CD4-positive, alpha-beta T cell treated with Interleukin-6 for 4 hours (primary cell): ENCODE measurements around the gene TJP3.
A peak's percentile ranks its signal among the peaks of the same experiment; 100 is the strongest.

ENCODE experiments used
- DNase-seq: peaks from one replicate; pipeline ENCODE4 v3.0.0-alpha.2; 2020; ENCODE audit warnings: mixed read lengths

Gene TJP3

GRCh38 chr19:3670796-3671679 lies 37.1 kb upstream of the TJP3 start:
- peak; percentile 13 for DNase-seq

DNA sequence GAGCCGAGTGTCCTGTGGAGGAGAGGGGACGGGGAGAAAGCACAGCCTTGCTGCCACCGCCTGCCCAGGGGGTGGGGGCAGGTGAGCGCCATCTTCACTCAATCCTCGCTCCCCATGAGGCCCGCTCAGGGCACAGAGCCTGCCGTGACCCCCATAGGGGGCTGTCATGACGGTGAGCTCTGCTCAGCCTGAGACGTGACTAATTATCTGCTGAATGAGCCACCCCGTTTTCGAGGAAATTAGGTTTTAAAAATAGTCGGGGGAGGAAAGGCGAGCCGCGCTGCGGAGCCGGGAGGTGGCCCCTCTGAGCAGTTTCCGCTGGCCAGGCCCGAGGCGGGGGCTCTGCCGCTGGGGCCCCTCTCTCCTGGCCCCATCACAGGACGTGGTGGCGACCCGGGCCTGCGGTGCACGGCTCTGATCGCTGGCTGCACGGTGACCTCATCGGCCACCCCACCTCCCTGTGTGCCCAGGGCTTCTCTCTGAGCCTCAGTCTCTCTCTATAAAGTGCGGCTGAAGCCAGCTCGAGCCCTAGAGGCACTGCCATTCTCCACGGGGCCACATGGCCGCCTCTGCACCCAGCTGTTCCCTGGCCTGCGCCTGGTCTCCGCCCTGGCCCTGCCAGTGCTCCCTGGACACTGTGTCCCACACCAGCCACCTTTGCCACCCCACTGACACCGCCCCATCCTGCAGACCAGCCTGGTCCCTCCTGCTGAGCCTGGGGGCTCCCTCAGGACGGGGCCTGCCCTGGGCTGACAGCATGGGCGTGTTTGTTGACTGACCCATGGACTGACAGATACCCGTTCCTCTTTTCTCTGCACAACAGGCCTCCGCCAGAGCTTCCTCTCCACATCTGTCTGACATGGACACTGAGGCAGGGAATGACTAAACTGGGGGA lies 36.3 kb upstream of the TJP3 start:
- DNase-seq = no peak

GRCh38 chr19:3672575-3672948 lies 35.6 kb upstream of the TJP3 start:
- DNase-seq = no peak

- DNase-seq = no peak
These were observed 35.2 kb upstream of the TJP3 start for GRCh38 chr19:3672993-3673392.

- no peak for DNase-seq
These were observed 34.4 kb upstream of the TJP3 start for GRCh38 chr19:3673506-3674439.

- DNase-seq = no peak
These were observed 33.2 kb upstream of the TJP3 start for GRCh38 chr19:3674784-3675543.

GRCh38 chr19:3678188-3678587 lies 30.0 kb upstream of the TJP3 start:
- DNase-seq = no peak

DNA sequence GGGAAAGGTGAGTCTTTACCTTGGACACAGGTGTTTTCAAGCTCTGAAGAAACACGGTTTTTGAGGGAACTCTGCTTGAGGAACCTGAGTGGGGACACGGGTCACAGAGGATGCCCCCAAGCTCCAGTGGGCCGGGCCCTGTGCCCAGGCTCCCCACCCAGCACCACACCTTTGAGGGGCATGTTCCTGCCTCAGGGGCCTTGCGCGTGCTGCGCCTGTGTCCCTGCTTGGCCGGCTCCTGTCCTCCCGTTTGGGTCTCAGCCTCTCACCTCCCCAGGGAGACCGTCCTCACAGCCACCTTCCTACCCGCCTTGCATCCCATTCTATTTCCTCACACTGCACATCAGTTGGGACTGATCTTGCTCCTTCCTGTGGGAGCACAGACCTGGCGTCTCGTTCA lies 29.0 kb upstream of the TJP3 start:
- DNase-seq = no peak

- no peak for DNase-seq
These were observed 28.6 kb upstream of the TJP3 start for GRCh38 chr19:3679581-3679980.

- no peak for DNase-seq
These were observed 27.2 kb upstream of the TJP3 start for GRCh38 chr19:3680939-3681338.

GRCh38 chr19:3682286-3682685 lies 25.9 kb upstream of the TJP3 start:
- DNase-seq = no peak

DNA sequence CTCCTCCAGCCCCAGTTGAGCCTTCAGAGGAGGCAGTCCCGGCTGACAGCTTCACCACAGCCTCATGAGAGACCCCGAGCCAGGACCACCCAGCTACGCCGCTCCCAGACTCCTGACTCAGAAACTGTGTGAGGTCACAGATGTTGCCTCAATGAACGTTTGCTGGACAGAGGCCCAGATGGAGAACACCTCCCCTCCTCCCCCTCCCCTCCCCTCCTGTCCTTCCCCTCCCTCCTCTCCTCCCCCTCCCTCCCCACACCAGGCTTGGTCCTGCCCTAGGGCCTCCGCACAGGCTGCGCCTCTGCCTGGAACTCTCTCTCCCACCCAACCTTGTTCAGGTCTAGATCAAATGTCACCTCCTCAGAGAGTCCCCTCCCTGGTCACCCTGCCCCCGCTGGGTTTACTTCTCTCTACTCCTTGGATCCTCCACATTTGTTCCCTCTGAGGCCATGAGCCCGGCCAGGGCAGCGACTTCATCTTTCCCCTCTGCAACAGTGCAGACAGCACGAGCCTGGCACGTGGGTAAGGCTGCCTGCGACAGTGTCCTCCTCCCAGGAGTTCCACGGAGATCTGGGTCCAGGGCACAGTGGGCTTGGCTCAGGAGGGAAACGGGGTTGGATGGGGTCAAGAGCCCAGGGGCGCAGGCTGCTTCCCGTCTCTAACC lies 25.3 kb upstream of the TJP3 start:
- DNase-seq = no peak

DNA sequence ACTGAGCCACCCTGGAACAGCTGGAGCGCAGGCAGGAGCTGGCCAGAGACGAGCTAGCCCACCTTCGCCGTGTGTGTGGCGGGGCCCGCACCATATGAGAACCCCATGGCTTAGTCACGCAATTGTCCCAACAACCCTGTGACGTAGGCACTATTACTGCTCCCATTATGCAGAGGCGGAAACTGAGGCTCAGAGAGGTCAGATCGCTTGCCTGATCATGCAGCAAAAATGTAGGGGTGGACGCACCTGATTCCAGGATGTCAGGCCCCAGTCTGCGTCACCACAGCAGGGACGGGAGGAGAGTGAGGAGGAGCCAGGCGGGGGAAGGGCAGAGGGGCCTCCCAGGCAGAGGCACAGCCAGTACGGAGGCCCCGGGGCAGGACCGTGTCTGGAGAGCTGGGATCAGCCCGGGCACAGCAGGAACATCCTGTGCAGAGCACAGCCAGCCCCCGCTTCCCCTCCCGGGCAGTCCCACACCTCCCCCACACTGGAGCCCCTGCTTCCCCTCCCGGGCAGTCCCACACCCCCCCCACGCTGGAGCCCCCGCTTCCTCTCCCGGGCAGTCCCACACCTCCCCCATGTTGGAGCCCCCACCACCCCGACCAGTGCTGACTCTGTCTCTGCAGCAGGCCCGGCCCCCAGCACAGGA lies 24.7 kb upstream of the TJP3 start:
- DNase-seq = no peak

DNA sequence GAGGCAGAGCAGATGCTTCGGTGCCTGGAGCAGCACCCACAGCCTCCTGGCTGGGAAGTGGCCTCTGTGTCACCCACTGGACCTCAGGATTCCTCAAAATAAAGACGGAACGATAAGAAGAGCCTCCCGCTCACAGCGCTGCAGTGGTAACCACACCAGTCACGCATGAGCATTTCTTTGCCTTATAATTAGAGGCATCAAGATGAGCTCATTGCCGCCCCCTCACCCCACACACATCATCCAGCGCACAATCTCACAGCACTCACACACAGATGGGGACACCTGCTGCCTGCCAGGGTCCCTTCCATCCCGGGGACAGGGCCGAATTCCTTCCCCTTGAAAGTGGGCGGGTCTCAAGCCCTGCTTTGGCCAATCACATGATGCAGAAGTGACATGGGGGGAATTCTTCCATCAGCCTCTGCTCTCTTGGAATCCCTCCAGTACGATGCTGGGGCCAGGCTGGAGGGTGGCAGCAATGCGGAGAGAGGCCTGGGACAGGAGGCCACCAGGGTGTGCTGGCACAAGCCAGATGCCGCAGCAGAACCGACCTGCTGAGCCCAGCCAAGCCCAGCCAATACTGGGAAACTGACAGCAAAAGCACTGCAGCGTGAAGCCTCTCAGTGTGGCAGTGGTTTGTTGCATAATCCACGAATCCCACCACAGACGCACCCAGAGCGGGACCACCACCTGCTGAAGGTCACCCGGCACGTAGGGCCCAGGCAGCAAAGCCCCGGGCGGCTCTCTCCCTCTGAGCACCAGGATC lies 23.9 kb upstream of the TJP3 start:
- no peak for DNase-seq

DNA sequence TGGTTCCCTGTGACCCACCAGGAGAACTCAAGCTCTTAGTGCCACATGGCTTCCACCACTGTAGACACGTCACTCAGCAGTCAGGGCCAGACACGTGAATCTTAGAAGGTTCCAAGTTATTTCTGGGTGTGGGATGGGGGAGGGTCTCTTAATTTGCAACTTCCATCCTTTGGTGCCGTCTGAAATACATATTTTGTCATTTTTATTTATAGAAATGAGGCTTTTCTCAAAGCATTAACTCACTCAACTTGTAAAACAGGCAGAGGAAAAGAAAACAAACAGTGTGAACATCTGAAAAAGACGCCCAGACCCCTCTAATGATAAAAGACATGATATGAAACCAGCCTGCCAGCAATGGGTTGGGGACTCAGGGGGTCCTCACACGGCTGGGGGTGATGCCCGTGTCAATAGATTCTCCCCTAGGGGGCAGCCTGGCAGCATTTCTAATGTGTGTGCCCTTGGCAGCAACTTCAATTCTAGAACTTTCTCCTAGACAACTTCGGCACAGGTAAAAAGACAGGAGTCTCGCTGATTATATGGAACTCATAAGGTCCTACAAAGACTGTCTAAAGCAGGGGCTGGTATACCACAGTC lies 23.3 kb upstream of the TJP3 start:
- DNase-seq = no peak

GRCh38 chr19:3687393-3687773 lies 20.8 kb upstream of the TJP3 start:
- DNase-seq = no peak

DNA sequence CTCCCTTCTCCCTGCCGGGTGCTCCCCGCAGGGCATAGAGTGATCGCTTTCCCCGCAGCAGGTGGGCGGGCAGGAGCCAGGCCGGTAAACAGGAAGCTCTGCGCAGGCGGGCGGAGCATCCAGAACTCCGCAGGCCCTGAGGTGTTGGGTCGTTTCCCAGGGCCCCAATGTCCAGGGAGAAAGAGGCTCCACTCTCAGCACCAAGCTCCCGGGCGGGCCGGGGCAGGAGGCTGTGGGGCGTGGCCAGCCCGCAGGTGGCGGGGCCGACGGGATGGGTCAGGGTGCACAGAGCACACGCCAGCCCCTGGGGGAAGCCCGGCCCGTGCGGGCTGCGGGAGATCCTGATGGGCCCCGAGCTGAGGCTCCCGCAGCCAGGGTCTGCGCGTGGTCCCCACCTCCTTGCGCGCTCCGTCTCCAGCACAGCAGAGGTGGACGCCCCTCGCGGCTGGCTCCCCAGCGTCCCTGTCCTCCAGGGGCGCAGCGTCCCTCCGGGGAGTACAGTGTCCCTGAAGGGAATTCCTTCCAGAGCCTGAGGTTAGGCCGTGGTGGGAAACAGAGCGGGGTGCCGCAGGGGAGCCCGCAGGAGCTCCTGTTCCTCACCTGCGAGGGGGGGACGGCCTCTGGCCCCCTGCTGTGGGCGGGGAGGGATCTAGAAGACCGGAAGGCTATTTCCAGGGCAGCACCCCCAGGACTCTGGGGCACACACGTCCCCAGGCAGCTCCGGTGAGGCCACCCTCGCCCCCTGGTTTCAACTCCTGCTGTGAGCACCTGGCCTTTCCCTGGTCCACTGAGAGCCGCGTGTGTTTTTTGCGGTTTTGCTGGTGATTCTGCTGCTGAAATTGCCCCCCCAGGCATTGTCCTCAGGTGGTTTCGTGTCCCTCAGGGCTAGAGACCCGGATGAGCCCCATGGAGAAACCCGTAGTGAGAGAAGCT lies 20.1 kb upstream of the TJP3 start:
- peak; percentile 69 for DNase-seq

- DNase-seq = no peak
These were observed 17.4 kb upstream of the TJP3 start for GRCh38 chr19:3690551-3691371.
